SU-DHL-6 (cell line): ENCODE results near the gene DBX1.

Source experiments
- H2AFZ ChIP-seq: fragments of 200-600 bp; sonication (generic); 2 replicates; pipeline ENCODE4 v1.6.1; 2014; ENCODE audit warnings: low read depth, mild to moderate bottlenecking, moderate library complexity, mixed read lengths, antibody characterized with exemption, low read length; ENCODE audit not compliant: severe bottlenecking
- H3F3A ChIP-seq: fragments of 200-600 bp; shearing (Covaris generic); 2 replicates; pipeline ENCODE4 v1.6.0; 2016; ENCODE audit warnings: antibody characterized with exemption, mild to moderate bottlenecking; ENCODE audit not compliant: insufficient read depth
- H3K27ac ChIP-seq: fragments of 200-600 bp; sonication (generic); 2 replicates; pipeline ENCODE4 v1.5.1; 2016; ENCODE audit warnings: low read depth, mild to moderate bottlenecking, low read length, moderate library complexity, mixed read lengths
- H3K27me3 ChIP-seq: fragments of 200-600 bp; sonication (generic), shearing (Covaris generic); 2 replicates; pipeline ENCODE4 v1.6.0; 2014; ENCODE audit warnings: mild to moderate bottlenecking, low read length
- H3K36me3 ChIP-seq: fragments of 200-600 bp; sonication (generic); 2 replicates; pipeline ENCODE4 v1.6.1; 2014; ENCODE audit warnings: mild to moderate bottlenecking, low read length, mixed read lengths
- H3K4me2 ChIP-seq: fragments of 300-600, 200-600 bp; shearing (Covaris generic), sonication (generic); 2 replicates; pipeline ENCODE4 v1.6.0; 2014; ENCODE audit warnings: low read length, low read depth, mild to moderate bottlenecking; ENCODE audit not compliant: poor library complexity, severe bottlenecking
- H3K4me3 ChIP-seq: fragments of 200-600 bp; sonication (generic); 2 replicates; pipeline ENCODE4 v1.5.1; 2014; ENCODE audit warnings: antibody characterized with exemption, low read length, mild to moderate bottlenecking, mixed read lengths; ENCODE audit not compliant: insufficient read depth, poor library complexity, severe bottlenecking
- H3K79me2 ChIP-seq: fragments of 200-600 bp; sonication (generic); 2 replicates; pipeline ENCODE4 v1.6.1; 2014; ENCODE audit warnings: mild to moderate bottlenecking, low read length, moderate library complexity; ENCODE audit not compliant: insufficient read depth
- H3K9ac ChIP-seq: fragments of 200-600 bp; sonication (generic); 2 replicates; pipeline ENCODE4 v1.7.0; 2014; ENCODE audit warnings: mild to moderate bottlenecking, low read length
- H3K9me2 ChIP-seq: fragments of 200-600 bp; sonication (generic); replicated peaks from 2 replicates; pipeline ENCODE4 v1.6.1; 2014; ENCODE audit warnings: low read length; ENCODE audit not compliant: insufficient read depth
- H3K9me3 ChIP-seq: fragments of 200-600 bp; sonication (generic); 2 replicates; pipeline ENCODE4 v1.6.1; 2014; ENCODE audit warnings: low read length, mixed read lengths; ENCODE audit not compliant: insufficient read depth
- H4K20me1 ChIP-seq: fragments of 200-600 bp; sonication (generic); 2 replicates; pipeline ENCODE4 v1.6.1; 2014; ENCODE audit warnings: low read depth, mild to moderate bottlenecking, antibody characterized with exemption, low read length, moderate library complexity, mixed read lengths
- CTCF ChIP-seq: fragments of 200-600 bp; sonication (generic); IDR thresholded peaks from one replicate; pipeline ENCODE4 v1.5.1; 2017; ENCODE audit warnings: antibody characterized with exemption, mild to moderate bottlenecking, low read length, moderate library complexity; ENCODE audit not compliant: insufficient read depth, poor library complexity, severe bottlenecking
- EZH2phosphoT487 ChIP-seq: fragments of 200-600 bp; sonication (generic), shearing (Covaris generic); conservative IDR thresholded peaks from 2 replicates; pipeline ENCODE4 v1.6.1; 2018; ENCODE audit warnings: mild to moderate bottlenecking, antibody characterized with exemption, low read length, moderate library complexity, mixed read lengths

DBX1 gene

GRCh38 chr11:20125927-20126326 is 34.3 kb downstream of the DBX1 start:
- no peak for TF ChIP-seq EZH2phosphoT487
- no peak for TF ChIP-seq CTCF
- H3K27ac ChIP-seq, result no peak overlapping the region
- no peaks in the 10 kb centered on the region for H3K9me3 ChIP-seq
- no peaks in the 10 kb centered on the region for H3K27me3 ChIP-seq
- no peaks in the 10 kb centered on the region for H3K79me2 ChIP-seq
- no peaks in the 10 kb centered on the region for H3K36me3 ChIP-seq
- no peaks in the 10 kb centered on the region for H3K9me2 ChIP-seq
- H3K9ac ChIP-seq, result no peak overlapping the region
- H3F3A ChIP-seq, result no peaks in the 10 kb centered on the region
- H3K4me3 ChIP-seq, result no peak overlapping the region
- no peak overlapping the region for H3K4me2 ChIP-seq
- H2AFZ ChIP-seq, result no peak overlapping the region
- H4K20me1 ChIP-seq, result no peaks in the 10 kb centered on the region

DNA sequence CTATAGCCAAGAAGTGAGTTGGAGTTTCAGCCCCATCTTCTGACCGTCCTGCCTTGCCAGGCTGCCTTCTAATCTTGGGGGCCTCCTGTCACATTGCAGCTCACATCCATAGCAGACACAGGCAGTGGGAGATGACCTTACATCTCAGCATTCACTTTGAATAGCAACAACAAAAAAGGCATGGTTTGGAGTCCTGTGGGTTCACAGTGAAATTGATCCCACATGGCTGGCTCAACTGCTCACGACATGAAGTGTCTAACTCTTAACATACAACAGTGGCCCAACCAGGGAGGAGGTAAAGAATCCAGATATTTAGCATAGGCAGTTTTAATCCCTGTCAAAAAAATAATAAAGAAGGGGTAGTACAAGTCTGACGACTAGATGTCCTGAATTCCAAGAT is 38.1 kb downstream of the DBX1 start:
- Histone ChIP-seq H3K27me3 (no peaks in the 10 kb centered on the region), H3F3A (no peaks in the 10 kb centered on the region), H3K4me2 (no peak overlapping the region), H4K20me1 (no peaks in the 10 kb centered on the region), H3K4me3 (no peak overlapping the region), H3K9ac (no peak overlapping the region), H3K9me3 (no peaks in the 10 kb centered on the region), H2AFZ (no peak overlapping the region), H3K9me2 (no peaks in the 10 kb centered on the region), H3K79me2 (no peaks in the 10 kb centered on the region), H3K27ac (no peak overlapping the region), H3K36me3 (no peaks in the 10 kb centered on the region)
- no peak for TF ChIP-seq EZH2phosphoT487
- TF ChIP-seq CTCF, result no peak

DNA sequence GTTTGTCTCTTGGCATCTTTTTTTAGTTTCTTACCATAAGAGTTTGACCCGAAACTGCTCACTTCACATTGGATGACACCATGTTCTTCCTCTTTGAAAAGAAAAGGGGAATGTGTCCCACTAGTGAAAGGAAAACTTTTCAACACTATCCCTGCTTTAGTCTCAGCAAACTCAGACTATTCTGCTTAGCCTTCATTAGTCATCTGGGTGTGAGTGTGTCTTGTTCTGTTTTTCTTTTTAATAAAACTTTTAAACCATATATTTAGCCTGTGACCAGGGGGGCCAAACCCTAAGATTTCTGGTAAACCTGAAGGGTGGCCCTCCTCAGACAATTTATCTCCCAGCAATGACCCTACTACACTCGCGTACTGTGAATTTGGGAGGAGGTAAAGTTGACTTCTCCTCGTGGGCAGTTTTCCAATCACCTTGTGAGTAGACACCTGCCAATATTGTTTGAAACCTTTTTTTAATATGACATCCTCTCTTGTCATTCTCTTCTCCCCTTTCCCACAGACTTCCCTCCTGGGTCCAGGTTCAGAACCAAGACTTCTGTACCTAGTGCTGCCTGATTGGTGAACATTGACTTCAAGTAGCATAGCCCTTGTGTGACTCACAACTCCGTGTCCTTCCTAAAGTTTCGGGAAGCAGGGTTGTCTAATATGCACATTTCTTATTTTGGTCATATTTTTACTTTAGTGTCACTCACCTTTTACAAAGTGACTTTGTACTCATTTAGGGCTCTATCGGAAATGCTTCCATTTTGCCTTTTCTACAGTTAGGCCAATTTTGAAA is 39.9 kb downstream of the DBX1 start:
- Histone ChIP-seq H3K9ac (no peak overlapping the region), H3K36me3 (no peaks in the 10 kb centered on the region), H2AFZ (no peak overlapping the region), H3K9me3 (no peaks in the 10 kb centered on the region), H4K20me1 (no peaks in the 10 kb centered on the region), H3K27ac (no peak overlapping the region), H3K9me2 (no peaks in the 10 kb centered on the region), H3F3A (no peaks in the 10 kb centered on the region), H3K4me2 (no peak overlapping the region), H3K27me3 (no peaks in the 10 kb centered on the region), H3K79me2 (no peaks in the 10 kb centered on the region), H3K4me3 (no peak overlapping the region)
- no peak for TF ChIP-seq EZH2phosphoT487
- no peak for TF ChIP-seq CTCF
